Brain microvascular endothelial cell (primary cell): ENCODE results near the gene ZNF609.

Experiments used
- DNase-seq: peaks from one replicate; pipeline ENCODE4 v3.0.0-alpha.2; 2020
- H3K27ac ChIP-seq: fragments of 250-450 bp; sonication (Bioruptor Pico); 2 replicates; pipeline ENCODE4 v1.5.1; 2020; ENCODE audit warnings: mild to moderate bottlenecking, moderate library complexity
- H3K27me3 ChIP-seq: fragments of 250-450 bp; sonication (Bioruptor Pico); replicated peaks from 2 replicates; pipeline ENCODE4 v1.5.1; 2020; ENCODE audit warnings: mild to moderate bottlenecking
- H3K36me3 ChIP-seq: fragments of 250-450 bp; sonication (Bioruptor Pico); replicated peaks from 2 replicates; pipeline ENCODE4 v1.5.1; 2020; ENCODE audit warnings: mild to moderate bottlenecking
- H3K4me3 ChIP-seq: 2 replicates; pipeline ENCODE4 v1.5.1; 2011; ENCODE audit warnings: low read depth, mild to moderate bottlenecking, control low read depth, low read length, moderate library complexity
- CTCF ChIP-seq: IDR thresholded peaks from 2 replicates; pipeline ENCODE4 v1.5.1; 2011; ENCODE audit warnings: low read depth, mild to moderate bottlenecking, moderate library complexity, low read length, control low read depth, inconsistent platforms; ENCODE audit errors: missing control alignments
- in situ Hi-C: cut with HindIII; loops from 2 replicates; pipeline ENCODE4 v1.10.0; 2017; ENCODE audit warnings: low sequenced_read_pairs, low pct_ligation_motif_present

Gene ZNF609

GRCh38 chr15:64732156-64732860, 271.9 kb downstream of the ZNF609 start:
- Histone ChIP-seq H3K4me3 (no peak overlapping the region), H3K27ac (no peak overlapping the region), H3K27me3 (no peaks in the 10 kb centered on the region), H3K36me3 (no peaks in the 10 kb centered on the region)
- DNase-seq = no peak
- no peak for TF ChIP-seq CTCF
- in situ Hi-C loops = no loop called here
